Thyroid gland (tissue), 4 donors: ENCODE data around the gene GMPS. TPM values are rescaled to one million over a fixed set of nuclear protein-coding genes. Genes with fewer than 3 reads are reported as not detected.

Source experiments
- DNase-seq, 2 donors: peaks; one replicate each; pipeline ENCODE4 v3.0.0-alpha.2; 2019
- H3K27ac ChIP-seq, 3 donors: fragments of 200-600 bp; sonication (generic); 1 replicate in 2 of 3; 2 replicates in 1 of 3; pipeline ENCODE4 v1.5.1; 2016 to 2019; ENCODE audit warnings: mild to moderate bottlenecking in 1 of 3, moderate library complexity in 1 of 3
- H3K27me3 ChIP-seq: fragments of 200-600 bp; sonication (generic); one replicate; pipeline ENCODE4 v1.5.1; 2019
- H3K36me3 ChIP-seq, 2 donors: fragments of 200-600 bp; sonication (generic); one replicate each; pipeline ENCODE4 v1.5.1; 2016 to 2019
- H3K4me1 ChIP-seq, 2 donors: fragments of 200-600 bp; sonication (generic); one replicate each; pipeline ENCODE4 v1.5.1; 2017 to 2019
- H3K4me3 ChIP-seq, 3 donors: fragments of 200-600 bp; sonication (generic); replicated peaks in 1 of 3; 1 replicate in 2 of 3; 2 replicates in 1 of 3; pipeline ENCODE4 v1.5.1; 2016; ENCODE audit warnings: mild to moderate bottlenecking in 1 of 3
- H3K9me3 ChIP-seq: fragments of 200-600 bp; sonication (generic); one replicate; pipeline ENCODE4 v1.5.1; 2017
- POLR2A ChIP-seq, 2 donors: fragments of 450-650 bp; IDR thresholded peaks; one replicate each; pipeline ENCODE4 v1.6.1; 2017; ENCODE audit warnings: antibody characterized with exemption in 2 of 2, mild to moderate bottlenecking in 2 of 2, moderate library complexity in 1 of 2
- WGBS, 2 donors: methylation state at CpG; one replicate each; pipeline ENCODE4 v1.1.5; 2017; 5-methylcytosine and 5-hydroxymethylcytosine counted together
- intact Hi-C: fragments of 100-400 bp; cut with DNase I; formaldehyde crosslinking; loops from one replicate; pipeline ENCODE4 v1.15.1; 2023
- total RNA-seq, 4 donors: library from RNA; depleted of rRNA; stranded (reverse); fragments of >200 nt; gene quantifications; one replicate each; pipeline ENCODE4 v1.2.3, GENCODE V29; 2016
- TF ChIP-seq, protein P1 (sequence below), 6 experiments: fragments of 200-600 bp in 3 of 6; fragments of 450-650 bp in 3 of 6; sonication (generic) in 3 of 6; IDR thresholded peaks; one replicate each; pipeline ENCODE4 v1.5.1; 2016 to 2019; ENCODE audit warnings: antibody characterized with exemption in 6 of 6, mild to moderate bottlenecking in 2 of 6, inconsistent platforms in 1 of 6, moderate library complexity in 1 of 6

Gene GMPS
- total RNA-seq, 4 donors from 2014 or later = 31.5 to 40.5 (median 37.1) TPM

DNA sequence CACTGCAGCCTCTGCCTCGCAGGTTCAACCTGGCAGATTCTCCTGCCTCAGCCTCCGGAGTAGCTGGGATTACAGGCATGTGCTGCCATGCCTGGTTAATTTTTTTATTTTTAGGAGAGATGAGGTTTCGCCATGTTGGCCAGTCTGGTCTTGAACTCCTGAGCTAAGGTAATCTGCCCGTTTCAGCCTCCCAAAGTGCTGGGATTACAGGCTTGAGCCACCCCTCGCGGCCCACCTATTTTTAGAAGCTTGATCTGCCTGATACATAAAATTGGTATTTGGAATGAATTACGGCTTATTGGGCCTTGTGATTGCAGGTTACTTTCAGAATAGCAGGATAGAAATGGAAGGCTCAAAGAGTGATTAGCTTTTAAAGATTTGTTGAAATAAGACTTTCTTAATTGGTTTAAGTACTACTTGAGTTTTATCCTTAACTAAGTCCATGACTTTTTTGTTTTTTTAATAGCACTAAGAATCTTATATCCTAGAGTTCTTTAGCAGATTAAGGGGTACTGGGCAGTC is 25.0 kb downstream of the GMPS start:
- no peak for TF ChIP-seq POLR2A (IDR thresholded peaks at IDR 0.05)
- TF ChIP-seq, protein P1, sequence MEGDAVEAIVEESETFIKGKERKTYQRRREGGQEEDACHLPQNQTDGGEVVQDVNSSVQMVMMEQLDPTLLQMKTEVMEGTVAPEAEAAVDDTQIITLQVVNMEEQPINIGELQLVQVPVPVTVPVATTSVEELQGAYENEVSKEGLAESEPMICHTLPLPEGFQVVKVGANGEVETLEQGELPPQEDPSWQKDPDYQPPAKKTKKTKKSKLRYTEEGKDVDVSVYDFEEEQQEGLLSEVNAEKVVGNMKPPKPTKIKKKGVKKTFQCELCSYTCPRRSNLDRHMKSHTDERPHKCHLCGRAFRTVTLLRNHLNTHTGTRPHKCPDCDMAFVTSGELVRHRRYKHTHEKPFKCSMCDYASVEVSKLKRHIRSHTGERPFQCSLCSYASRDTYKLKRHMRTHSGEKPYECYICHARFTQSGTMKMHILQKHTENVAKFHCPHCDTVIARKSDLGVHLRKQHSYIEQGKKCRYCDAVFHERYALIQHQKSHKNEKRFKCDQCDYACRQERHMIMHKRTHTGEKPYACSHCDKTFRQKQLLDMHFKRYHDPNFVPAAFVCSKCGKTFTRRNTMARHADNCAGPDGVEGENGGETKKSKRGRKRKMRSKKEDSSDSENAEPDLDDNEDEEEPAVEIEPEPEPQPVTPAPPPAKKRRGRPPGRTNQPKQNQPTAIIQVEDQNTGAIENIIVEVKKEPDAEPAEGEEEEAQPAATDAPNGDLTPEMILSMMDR (IDR thresholded peaks at IDR 0.05) = no peak
- WGBS, 2 donors = 98 to 99% methylated on average over 7 of the region's 7 CpGs

DNA sequence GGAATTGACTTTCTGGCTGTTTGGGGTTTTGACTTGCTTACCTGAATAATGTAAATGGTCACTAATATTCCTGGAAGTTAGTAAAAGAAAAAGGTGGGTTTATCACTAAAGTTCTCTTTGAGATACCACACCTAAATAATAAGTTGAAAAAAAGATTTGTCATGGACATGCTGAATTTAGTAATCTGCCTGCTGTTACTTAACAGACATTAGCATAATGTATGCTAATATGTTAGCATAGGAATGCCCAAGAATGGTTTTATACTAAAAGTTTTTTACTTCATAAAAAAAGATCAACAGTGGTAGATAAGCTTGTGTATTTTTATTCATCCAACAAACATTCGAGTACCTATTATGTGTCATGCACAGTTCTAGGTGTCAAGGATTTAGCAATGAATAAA is 36.5 kb downstream of the GMPS start:
- Histone ChIP-seq H3K36me3 (peaks cover 25 to 26% of the 10 kb centered on the region in 2 donors), H3K9me3 (no peaks in the 10 kb centered on the region)

More for the DNA sequence above, 25.0 kb downstream of the GMPS start:
- Histone ChIP-seq H3K27me3 (no peaks in the 10 kb centered on the region), H3K9me3 (no peaks in the 10 kb centered on the region), H3K4me1 (peaks cover 4 to 7% of the 10 kb centered on the region in 2 donors), H3K27ac (no peak overlapping the region), H3K36me3 (peaks cover 0 to 13% of the 10 kb centered on the region in 2 donors), H3K4me3 (no peak overlapping the region)
- intact Hi-C loops = no loop called here
- DNase-seq = no peak

DNA sequence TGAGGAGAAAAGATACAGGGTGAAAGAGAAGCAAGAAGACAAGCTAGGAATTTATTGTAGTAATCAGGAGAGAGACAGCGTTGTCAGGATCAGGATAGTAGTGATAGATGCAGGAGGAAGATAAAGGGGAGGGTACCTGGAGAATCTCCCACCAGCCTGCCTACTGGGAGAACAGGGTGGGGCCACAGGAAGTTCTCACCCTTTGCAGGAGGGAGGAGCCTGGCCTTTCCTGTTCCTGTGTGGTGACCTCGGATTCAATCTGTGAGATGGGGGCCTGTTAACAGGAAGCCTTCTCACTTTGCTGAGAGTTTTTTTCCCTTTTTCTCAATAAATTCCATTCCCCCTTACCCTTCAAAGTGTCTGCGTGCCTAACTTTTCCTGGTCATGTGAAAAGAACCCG is 37.6 kb downstream of the GMPS start:
- TF ChIP-seq, protein P1 (IDR thresholded peaks at IDR 0.05) = no peak
- no peak for TF ChIP-seq POLR2A (IDR thresholded peaks at IDR 0.05)
- WGBS, 2 donors = 80 to 90% methylated on average over 4 of the region's 4 CpGs
- Histone ChIP-seq H3K27ac (no peak overlapping the region), H3K27me3 (no peaks in the 10 kb centered on the region), H3K4me1 (no peaks in the 10 kb centered on the region), H3K9me3 (no peaks in the 10 kb centered on the region), H3K4me3 (no peak overlapping the region), H3K36me3 (peaks cover 26% of the 10 kb centered on the region in 2 donors)
- intact Hi-C loops = no loop called here
- no peak for DNase-seq

More for the DNA sequence above, 36.5 kb downstream of the GMPS start:
- DNase-seq = no peak
- Histone ChIP-seq H3K4me1 (no peaks in the 10 kb centered on the region), H3K4me3 (no peak overlapping the region), H3K27me3 (no peaks in the 10 kb centered on the region), H3K27ac (no peak overlapping the region)
- intact Hi-C loops = no loop called here
- TF ChIP-seq POLR2A (IDR thresholded peaks at IDR 0.05) = no peak
- TF ChIP-seq, protein P1 (IDR thresholded peaks at IDR 0.05) = no peak
- 100% methylated on average over 1 of the region's 1 CpG for WGBS, 2 donors

DNA sequence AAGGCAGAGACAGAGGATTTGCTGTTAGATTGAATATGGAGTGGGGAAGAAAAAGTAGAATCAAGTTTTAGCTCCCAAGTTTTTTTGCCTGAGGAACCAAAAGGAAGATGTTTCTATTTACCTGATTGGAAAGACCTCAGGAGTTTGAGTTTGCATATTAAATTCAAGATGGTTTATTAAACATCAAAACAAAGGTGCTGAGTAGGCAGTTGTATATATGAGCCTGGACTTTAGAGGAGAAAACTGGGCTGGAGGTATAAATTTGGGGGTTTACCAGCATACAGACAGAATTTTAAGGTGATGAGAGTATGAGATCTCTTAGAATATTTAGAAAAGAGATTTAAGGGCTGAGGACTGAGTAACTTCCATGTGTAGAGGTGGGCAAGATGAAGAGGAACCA is 38.2 kb downstream of the GMPS start:
- Histone ChIP-seq H3K4me1 (no peaks in the 10 kb centered on the region), H3K27me3 (no peaks in the 10 kb centered on the region), H3K4me3 (no peak overlapping the region), H3K9me3 (no peaks in the 10 kb centered on the region), H3K27ac (no peak overlapping the region), H3K36me3 (peaks cover 26% of the 10 kb centered on the region in 2 donors)
- intact Hi-C loops = no loop called here
- no peak for DNase-seq
- TF ChIP-seq, protein P1 (IDR thresholded peaks at IDR 0.05) = no peak
- no peak for TF ChIP-seq POLR2A (IDR thresholded peaks at IDR 0.05)

DNA sequence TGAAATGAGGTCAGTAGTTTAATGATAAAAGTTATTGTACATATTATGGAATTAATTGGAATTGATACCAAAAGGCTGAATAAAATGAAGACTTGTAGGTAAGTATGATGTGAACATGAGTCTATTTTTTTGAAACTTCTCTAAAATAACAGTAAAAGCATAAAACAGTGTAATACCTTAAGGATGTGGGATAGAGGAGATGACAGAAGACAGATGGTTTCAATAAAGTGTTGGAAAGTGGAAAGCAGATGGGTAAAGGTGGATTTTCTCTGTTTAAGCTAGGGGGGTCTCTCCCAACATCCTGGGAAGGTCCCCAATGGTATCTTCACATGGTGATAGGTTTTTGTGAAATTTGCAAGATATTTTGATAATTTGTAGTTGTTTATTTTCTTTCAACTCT is 41.6 kb downstream of the GMPS start:
- H3K4me1 ChIP-seq = no peaks in the 10 kb centered on the region
- no peaks in the 10 kb centered on the region for H3K9me3 ChIP-seq
- no peak overlapping the region for H3K4me3 ChIP-seq
- DNase-seq = no peak
- intact Hi-C loops = no loop called here
- H3K27me3 ChIP-seq = no peaks in the 10 kb centered on the region
- peaks cover 29 to 42% of the 10 kb centered on the region in 2 donors for H3K36me3 ChIP-seq
- no peak overlapping the region for H3K27ac ChIP-seq
- TF ChIP-seq POLR2A (IDR thresholded peaks at IDR 0.05) = no peak
- TF ChIP-seq, protein P1 (IDR thresholded peaks at IDR 0.05) = no peak
